Keratinocyte (primary cell): ENCODE results near the gene CNOT8. TPM values are rescaled to one million over a fixed set of nuclear protein-coding genes. Genes with fewer than 3 reads are reported as not detected.

Experiments used
- DNase-seq: peaks from one replicate; pipeline ENCODE4 v3.0.0-alpha.2; 2011; ENCODE audit warnings: low read depth, missing footprints, low spot score
- FAIRE-seq: peaks from 2 replicates; lab custom pipeline; 2011; peaks lifted over from hg19 to GRCh38; lab: Jason Lieb, UNC
- H2AFZ ChIP-seq: 2 replicates; pipeline ENCODE4 v1.6.0; 2012; ENCODE audit warnings: low read length, control low read depth, inconsistent platforms; ENCODE audit not compliant: control insufficient read depth
- H3K27ac ChIP-seq: 2 replicates; pipeline ENCODE4 v1.5.1; 2011; ENCODE audit warnings: low read length; ENCODE audit not compliant: control insufficient read depth, insufficient read depth
- H3K27me3 ChIP-seq: 3 replicates; pipeline ENCODE4 v1.6.0; 2011; ENCODE audit warnings: low read length; ENCODE audit not compliant: control insufficient read depth, insufficient read depth; ENCODE audit errors: extremely low read depth
- H3K36me3 ChIP-seq, 2 experiments: 2 replicates in 1 of 2; 3 replicates in 1 of 2; pipeline ENCODE4 v1.5.1; 2011; ENCODE audit warnings: low read length in 2 of 2, mild to moderate bottlenecking in 1 of 2; ENCODE audit not compliant: control insufficient read depth in 2 of 2, insufficient read depth in 2 of 2; ENCODE audit errors: extremely low read depth in 1 of 2
- H3K4me1 ChIP-seq: 3 replicates; pipeline ENCODE4 v1.5.1; 2011; ENCODE audit warnings: low read length; ENCODE audit not compliant: control insufficient read depth, insufficient read depth; ENCODE audit errors: extremely low read depth
- H3K4me2 ChIP-seq: 3 replicates; pipeline ENCODE4 v1.6.0; 2011; ENCODE audit warnings: low read depth, low read length; ENCODE audit not compliant: control insufficient read depth, insufficient read depth; ENCODE audit errors: extremely low read depth
- H3K4me3 ChIP-seq, 3 experiments: fragments of 200-600 bp in 1 of 3; sonication (generic) in 1 of 3; 2 replicates in 2 of 3; 3 replicates in 1 of 3; pipeline ENCODE4 v1.5.1; 2011 to 2016; ENCODE audit warnings: low read length in 3 of 3, mild to moderate bottlenecking in 3 of 3, control low read depth in 2 of 3, inconsistent platforms in 1 of 3, low read depth in 1 of 3, mixed read lengths in 1 of 3, mixed run types in 1 of 3, moderate library complexity in 1 of 3; ENCODE audit not compliant: control insufficient read depth in 2 of 3, insufficient read depth in 2 of 3; ENCODE audit errors: extremely low read depth in 1 of 3
- H3K79me2 ChIP-seq: 2 replicates; pipeline ENCODE4 v1.6.0; 2012; ENCODE audit warnings: low read length; ENCODE audit not compliant: control insufficient read depth, insufficient read depth
- H3K9ac ChIP-seq: 3 replicates; pipeline ENCODE4 v1.6.0; 2011; ENCODE audit warnings: low read length; ENCODE audit not compliant: control insufficient read depth, insufficient read depth; ENCODE audit errors: extremely low read depth
- H3K9me1 ChIP-seq: 3 replicates; pipeline ENCODE4 v1.6.0; 2011; ENCODE audit warnings: low read length; ENCODE audit not compliant: control insufficient read depth, insufficient read depth; ENCODE audit errors: extremely low read depth
- H3K9me3 ChIP-seq: 2 replicates; pipeline ENCODE4 v1.5.1; 2012; ENCODE audit warnings: low read depth, low read length; ENCODE audit not compliant: control insufficient read depth
- H4K20me1 ChIP-seq: 3 replicates; pipeline ENCODE4 v1.6.0; 2011; ENCODE audit warnings: low read length; ENCODE audit not compliant: control insufficient read depth, insufficient read depth; ENCODE audit errors: extremely low read depth
- EZH2 ChIP-seq: IDR thresholded peaks from one replicate; pipeline ENCODE4 v1.6.1; 2012; ENCODE audit warnings: inconsistent platforms, mild to moderate bottlenecking, low read length, moderate library complexity
- dilution Hi-C: fragments of 300-500 bp; cut with MboI; formaldehyde crosslinking; loops from one replicate; pipeline ENCODE4 v1.7.0; 2020; ENCODE audit warnings: low sequenced_read_pairs; ENCODE audit not compliant: extremely low pct_ligation_motif_present
- polyA plus RNA-seq, 5 experiments: library from polyadenylated mRNA; depleted of rRNA in 3 of 5; stranded (reverse) in 3 of 5; stranded (forward) in 1 of 5; unstranded in 1 of 5; fragments of >200 nt; gene quantifications; 1 replicate in 1 of 5; 2 replicates in 3 of 5; 3 replicates in 1 of 5; pipeline versions ENCODE4 v1.2.1 to v1.2.3, GENCODE V29; 2011 to 2012; ENCODE audit warnings: missing spikeins in 2 of 5, low read depth in 1 of 5, low replicate concordance in 1 of 5
- TF ChIP-seq, protein P1 (sequence below), 3 experiments: IDR thresholded peaks in 1 of 3; conservative IDR thresholded peaks in 1 of 3; optimal IDR thresholded peaks in 1 of 3; 2 replicates in 2 of 3; 3 replicates in 1 of 3; pipeline versions ENCODE3 to v1.5.1; 2011; ENCODE audit warnings: low read length in 3 of 3, mild to moderate bottlenecking in 3 of 3, moderate library complexity in 2 of 3, control low read depth in 1 of 3, inconsistent platforms in 1 of 3; ENCODE audit not compliant: insufficient read depth in 2 of 3; ENCODE audit errors: extremely low read depth in 1 of 3

The CNOT8 gene
- polyA plus RNA-seq, 1 donor (not counting 4 experiments of a cell fraction or from before 2014, with no cell fraction given), result 44.5 TPM

DNA sequence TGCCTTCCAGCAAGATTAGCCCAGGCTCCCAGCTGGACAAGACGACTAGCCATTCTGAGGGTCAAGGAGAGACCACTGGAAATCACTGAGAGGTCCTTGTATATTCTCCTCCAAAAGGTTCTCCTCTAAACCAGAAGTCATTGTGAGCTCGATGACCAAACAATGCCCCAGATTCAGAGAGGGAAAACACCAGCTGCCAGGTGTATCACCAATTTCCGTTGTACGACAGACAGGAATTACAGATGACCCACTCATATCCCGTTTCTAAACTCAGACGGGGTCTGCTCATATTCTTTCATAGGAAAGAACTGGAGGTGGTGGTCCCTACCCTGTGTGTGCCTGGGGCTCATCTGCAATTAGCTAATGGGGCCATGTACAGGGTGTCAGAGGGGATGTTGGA lies 22.2 kb upstream of the CNOT8 start:
- Histone ChIP-seq H3K4me2 (no peak overlapping the region), H3K9ac (no peak overlapping the region), H3K4me1 (peaks cover 20% of the 10 kb centered on the region), H3K9me3 (no peaks in the 10 kb centered on the region), H3K4me3 (no peak overlapping the region), H2AFZ (no peak overlapping the region), H4K20me1 (no peaks in the 10 kb centered on the region), H3K79me2 (no peaks in the 10 kb centered on the region), H3K9me1 (peaks cover 7% of the 10 kb centered on the region), H3K36me3 (no peaks in the 10 kb centered on the region), H3K27ac (no peak overlapping the region), H3K27me3 (no peaks in the 10 kb centered on the region)
- TF ChIP-seq EZH2, result no peak
- TF ChIP-seq, protein P1, sequence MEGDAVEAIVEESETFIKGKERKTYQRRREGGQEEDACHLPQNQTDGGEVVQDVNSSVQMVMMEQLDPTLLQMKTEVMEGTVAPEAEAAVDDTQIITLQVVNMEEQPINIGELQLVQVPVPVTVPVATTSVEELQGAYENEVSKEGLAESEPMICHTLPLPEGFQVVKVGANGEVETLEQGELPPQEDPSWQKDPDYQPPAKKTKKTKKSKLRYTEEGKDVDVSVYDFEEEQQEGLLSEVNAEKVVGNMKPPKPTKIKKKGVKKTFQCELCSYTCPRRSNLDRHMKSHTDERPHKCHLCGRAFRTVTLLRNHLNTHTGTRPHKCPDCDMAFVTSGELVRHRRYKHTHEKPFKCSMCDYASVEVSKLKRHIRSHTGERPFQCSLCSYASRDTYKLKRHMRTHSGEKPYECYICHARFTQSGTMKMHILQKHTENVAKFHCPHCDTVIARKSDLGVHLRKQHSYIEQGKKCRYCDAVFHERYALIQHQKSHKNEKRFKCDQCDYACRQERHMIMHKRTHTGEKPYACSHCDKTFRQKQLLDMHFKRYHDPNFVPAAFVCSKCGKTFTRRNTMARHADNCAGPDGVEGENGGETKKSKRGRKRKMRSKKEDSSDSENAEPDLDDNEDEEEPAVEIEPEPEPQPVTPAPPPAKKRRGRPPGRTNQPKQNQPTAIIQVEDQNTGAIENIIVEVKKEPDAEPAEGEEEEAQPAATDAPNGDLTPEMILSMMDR (optimal IDR thresholded peaks at IDR 0.05 in 1 of 3, IDR thresholded peaks at IDR 0.05 in 1 of 3, conservative IDR thresholded peaks at IDR 0.05 in 1 of 3; ENCODE audit: extremely low read depth in 1 of 3, insufficient read depth in 2 of 3, low read length in 3 of 3), result no peak
- DNase-seq (no peak), FAIRE-seq (no peak)
- dilution Hi-C loops, result no loop called here

DNA sequence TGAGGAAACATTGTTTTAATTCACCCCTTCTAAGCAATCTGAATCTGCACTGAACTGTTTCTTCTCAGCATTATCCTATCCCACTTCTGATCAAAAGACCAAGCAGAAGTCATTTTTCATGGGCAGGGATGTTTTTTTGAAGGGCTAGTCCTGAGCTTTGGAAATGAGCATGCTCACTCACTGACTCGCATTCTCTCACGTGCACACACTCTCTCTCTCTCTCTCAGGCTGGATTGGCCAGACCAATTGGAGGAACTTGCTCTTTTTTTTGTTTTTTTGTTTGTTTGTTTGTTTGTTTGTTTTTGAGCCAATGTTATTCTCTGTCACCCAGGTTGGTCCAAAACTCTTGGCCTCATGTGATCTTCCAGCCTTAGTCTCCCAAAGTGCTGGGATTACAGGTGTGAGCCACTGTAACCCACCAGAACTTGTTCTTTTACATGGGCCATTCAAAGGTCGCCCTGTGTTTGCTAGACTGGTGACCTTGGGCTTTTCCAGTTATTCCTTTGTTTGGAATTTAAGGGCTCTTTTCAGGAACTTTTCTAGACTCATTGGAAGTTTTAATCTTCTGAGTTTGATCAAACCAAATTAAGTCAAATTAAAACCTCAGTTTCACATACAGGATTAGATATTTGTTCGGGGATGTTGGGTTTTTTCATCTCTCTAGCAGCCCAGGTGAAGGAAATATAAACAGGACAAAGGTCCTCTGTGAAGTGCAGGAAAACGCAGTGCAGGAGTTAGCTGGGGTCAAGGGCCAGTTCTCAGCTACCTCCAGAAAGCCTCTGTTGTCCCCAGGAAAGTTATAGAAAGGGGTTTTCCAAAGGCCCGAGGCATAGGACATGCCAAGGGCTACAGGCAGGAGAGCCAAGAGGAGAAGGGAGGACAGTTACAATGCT lies 21.2 kb upstream of the CNOT8 start:
- DNase-seq (no peak), FAIRE-seq (no peak)
- Histone ChIP-seq H3K27me3 (no peaks in the 10 kb centered on the region), H3K9ac (no peak overlapping the region), H3K4me3 (no peak overlapping the region), H3K36me3 (no peaks in the 10 kb centered on the region), H3K9me3 (no peaks in the 10 kb centered on the region), H2AFZ (no peak overlapping the region), H3K27ac (no peak overlapping the region), H3K4me2 (no peak overlapping the region), H3K79me2 (no peaks in the 10 kb centered on the region), H3K9me1 (peaks cover 7% of the 10 kb centered on the region), H4K20me1 (no peaks in the 10 kb centered on the region), H3K4me1 (peaks cover 20% of the 10 kb centered on the region)
- no peak for TF ChIP-seq EZH2
- TF ChIP-seq, protein P1 (optimal IDR thresholded peaks at IDR 0.05 in 1 of 3, IDR thresholded peaks at IDR 0.05 in 1 of 3, conservative IDR thresholded peaks at IDR 0.05 in 1 of 3; ENCODE audit: extremely low read depth in 1 of 3, insufficient read depth in 2 of 3, low read length in 3 of 3), result no peak
- dilution Hi-C loops, result no loop called here
